AG04450 (cell line): ENCODE results near the gene CASP3. TPM values are rescaled to one million over a fixed set of nuclear protein-coding genes. Genes with fewer than 3 reads are reported as not detected.
"Not testable (repeated sequence)": the region's sequence is repeated elsewhere in the genome, so short reads cannot be mapped to it uniquely, and the experiment has no call there.

Experiments
- CTCF ChIA-PET: fragments of 300-600, 350-600 bp; formaldehyde crosslinking; extraction: SDS; loops from one replicate; lab custom pipeline; 2022; ENCODE audit warnings: antibody characterized with exemption, inconsistent platforms; lab: Charles Lee
- POLR2A ChIA-PET: fragments of 350-600 bp; formaldehyde crosslinking; extraction: SDS; loops from one replicate; lab custom pipeline; 2021; ENCODE audit warnings: antibody characterized with exemption, inconsistent platforms; lab: Yijun Ruan, JAX
- DNase-seq: peaks from one replicate; pipeline ENCODE4 v3.0.0-alpha.2; 2011; ENCODE audit warnings: low read depth, low spot score
- H3K27ac ChIP-seq: one replicate; pipeline ENCODE4 v1.5.1; 2012; ENCODE audit warnings: low read depth, low read length, control low read depth
- H3K27me3 ChIP-seq: one replicate; pipeline ENCODE4 v1.6.0; 2012; ENCODE audit warnings: low read length; ENCODE audit not compliant: control insufficient read depth, insufficient read depth
- H3K4me3 ChIP-seq: 2 replicates; pipeline ENCODE4 v1.5.1; 2011; ENCODE audit warnings: mild to moderate bottlenecking, low read depth, low read length, control low read depth
- H3K9me3 ChIP-seq: 2 replicates; pipeline ENCODE4 v1.5.1; 2012; ENCODE audit warnings: low read length; ENCODE audit not compliant: control insufficient read depth, insufficient read depth
- CTCF ChIP-seq: IDR thresholded peaks from 2 replicates; pipeline ENCODE4 v1.5.1; 2011; ENCODE audit warnings: low read depth, low read length, control low read depth, inconsistent platforms
- polyA plus RNA-seq: library from polyadenylated mRNA; depleted of rRNA; stranded (reverse); fragments of >200 nt; gene quantifications from 2 replicates; pipeline ENCODE4 v1.2.3, GENCODE V29; 2011

The CASP3 gene
- polyA plus RNA-seq, 1 experiment: 51.8 TPM

DNA sequence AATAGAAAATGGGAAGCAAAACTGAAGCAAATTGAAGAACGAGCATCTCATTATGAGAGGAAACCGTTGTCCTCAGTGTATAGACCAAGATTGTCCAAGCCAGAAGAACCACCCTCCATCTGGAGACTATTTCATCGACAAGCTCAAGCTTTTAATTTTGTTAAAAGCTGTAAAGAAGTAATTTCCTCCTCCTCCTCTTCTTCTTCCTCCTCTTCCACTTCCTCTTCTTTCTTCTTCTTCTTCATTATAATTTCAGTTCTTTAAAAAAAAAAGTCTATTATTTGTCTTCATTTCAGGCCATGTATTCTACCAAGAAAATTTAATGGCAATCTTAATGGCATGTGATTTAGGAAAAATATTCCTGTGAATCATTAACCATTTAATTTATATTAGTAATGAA is 7.9 kb upstream of the CASP3 start:
- Histone ChIP-seq H3K9me3 (no peaks in the 10 kb centered on the region), H3K27me3 (no peaks in the 10 kb centered on the region), H3K4me3 (no peak overlapping the region), H3K27ac (no peak overlapping the region)
- DNase-seq: no peak
- POLR2A ChIA-PET: no interaction called here
- no peak for TF ChIP-seq CTCF
- CTCF ChIA-PET: no interaction called here

DNA sequence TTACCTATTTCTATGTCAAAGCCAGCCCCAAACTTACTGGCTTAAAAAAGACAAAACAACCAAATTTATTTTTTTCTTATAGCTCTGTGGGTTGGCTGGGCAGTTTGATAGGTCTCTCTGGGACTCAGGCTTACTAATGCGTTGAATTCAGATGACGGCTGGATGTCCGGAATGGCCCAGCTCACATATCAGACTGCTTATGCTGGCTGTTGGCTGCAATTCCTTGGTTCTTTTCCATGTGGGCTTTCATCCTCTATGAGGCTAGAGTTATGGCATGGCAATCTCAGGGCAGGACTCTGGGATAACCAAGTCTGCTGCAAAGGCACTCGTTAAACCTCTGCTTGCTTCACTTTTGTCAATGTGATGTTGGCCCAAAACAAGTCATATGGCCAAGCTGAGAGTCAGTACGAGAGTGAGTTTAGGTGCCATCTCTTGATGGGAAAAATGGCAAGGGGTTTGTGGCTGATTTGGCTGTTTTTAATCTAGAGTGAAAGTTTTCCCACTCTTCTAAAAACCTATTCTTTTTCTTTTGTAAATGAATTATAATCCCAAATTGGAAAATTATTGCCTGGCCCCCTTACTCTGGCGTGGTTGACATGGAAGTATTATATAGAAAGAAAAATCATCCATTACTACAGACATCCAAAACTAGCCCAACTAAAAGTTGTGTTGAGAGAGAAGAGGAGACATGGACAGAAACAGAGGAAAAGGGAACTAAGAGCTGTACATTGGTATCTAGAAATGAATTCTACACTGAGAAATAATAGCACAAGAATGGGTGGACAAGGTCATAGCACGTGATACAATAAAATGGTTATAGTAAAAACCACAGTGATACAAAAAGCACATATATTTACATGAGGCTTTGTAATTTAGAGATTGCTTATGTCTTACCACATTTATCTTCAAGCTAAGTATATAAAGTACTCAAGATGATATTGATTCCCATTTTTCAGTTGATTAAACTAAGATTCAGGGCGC is 6.9 kb upstream of the CASP3 start:
- ChIA-PET POLR2A (no interaction called here), CTCF (interaction anchor here (0.6 kb wide), 1 partner anchor 440 kb away, joined by 3 read pairs; no protein-coding TSS in a partner anchor)
- no peak for DNase-seq
- no peak for TF ChIP-seq CTCF
- Histone ChIP-seq H3K9me3 (no peaks in the 10 kb centered on the region), H3K4me3 (no peak overlapping the region), H3K27me3 (no peaks in the 10 kb centered on the region), H3K27ac (no peak overlapping the region)

DNA sequence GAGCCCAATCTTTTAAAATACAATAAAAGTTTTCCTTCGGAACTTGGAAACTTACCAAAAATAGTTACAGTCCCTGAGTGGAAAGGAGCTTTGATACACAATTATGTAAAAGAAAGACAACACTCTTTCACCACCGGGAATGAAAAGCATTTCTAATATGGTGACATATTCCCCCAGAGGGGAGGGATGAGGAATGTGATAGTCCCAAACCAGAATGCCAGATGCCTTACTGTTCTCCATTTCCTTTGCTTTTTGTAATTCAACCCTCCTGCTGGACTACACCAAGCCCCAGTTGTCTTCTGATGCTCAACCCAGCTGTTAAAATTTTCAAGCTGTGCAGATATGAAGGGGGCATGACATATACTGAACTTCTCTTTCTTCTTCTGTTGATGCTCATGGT is 4.4 kb upstream of the CASP3 start:
- POLR2A ChIA-PET: interaction anchor here (0.6 to 0.9 kb wide), 3 partner anchors 34 to 60 kb away, joined by 3 to 10 read pairs (median 3); no protein-coding TSS in a partner anchor
- Histone ChIP-seq H3K9me3 (no peaks in the 10 kb centered on the region), H3K27me3 (no peaks in the 10 kb centered on the region), H3K4me3 (no peak overlapping the region), H3K27ac (no peak overlapping the region)
- TF ChIP-seq CTCF: no peak
- peak; percentile 37 for DNase-seq
- CTCF ChIA-PET: interaction anchor here (1.1 kb wide), 1 partner anchor 92 kb away, joined by 3 read pairs; no protein-coding TSS in a partner anchor

GRCh38 chr4:184652681-184653080 is 3.4 kb upstream of the CASP3 start:
- H3K27me3 ChIP-seq, H3K27ac ChIP-seq, H3K4me3 ChIP-seq, DNase-seq, H3K9me3 ChIP-seq, CTCF ChIA-PET: not testable (repeated sequence)
- POLR2A ChIA-PET: interaction anchor here (0.9 kb wide), 1 partner anchor 35 kb away, joined by 3 read pairs; no protein-coding TSS in a partner anchor

DNA sequence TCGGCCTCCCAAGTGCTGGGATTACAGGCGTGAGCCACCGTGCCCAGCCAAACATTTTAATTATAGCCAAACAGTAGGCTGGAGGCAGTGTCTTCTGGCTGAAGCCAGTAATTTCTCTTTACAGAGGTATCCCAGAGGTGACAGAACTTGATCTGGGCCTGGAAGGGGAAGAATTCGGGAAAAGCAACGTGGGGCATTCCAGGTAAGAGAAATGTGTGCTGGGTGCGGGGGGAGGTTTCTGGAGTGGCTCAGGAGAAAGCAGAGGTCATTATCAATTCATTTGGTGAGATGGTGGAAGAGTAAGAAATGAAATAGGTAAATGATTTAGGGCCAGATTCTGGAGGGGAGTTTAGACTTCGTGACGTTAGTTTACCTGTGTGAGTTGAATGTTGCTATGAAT is 2.7 kb upstream of the CASP3 start:
- no peaks in the 10 kb centered on the region for H3K9me3 ChIP-seq
- no peak for TF ChIP-seq CTCF
- ChIA-PET CTCF (no interaction called here), POLR2A (no interaction called here)
- no peak overlapping the region for H3K27ac ChIP-seq
- H3K27me3 ChIP-seq: no peaks in the 10 kb centered on the region
- DNase-seq: no peak
- no peak overlapping the region for H3K4me3 ChIP-seq
